GM18508 (cell line): ENCODE results near the gene MLXIP.

Experiments used
- ATAC-seq: cut with Tn5 transposase; IDR thresholded peaks from one replicate; pipeline ENCODE4 v1.9.1; 2021; ENCODE audit warnings: moderate number of reproducible peaks; ENCODE audit not compliant: insufficient read depth, unreplicated experiment

Gene MLXIP

GRCh38 chr12:122123051-122123760 lies 44.6 kb downstream of the MLXIP start:
- no peak for ATAC-seq

- ATAC-seq, result no peak
Observed at GRCh38 chr12:122123761-122124145, 45.2 kb downstream of the MLXIP start.

GRCh38 chr12:122124370-122124769 lies 45.8 kb downstream of the MLXIP start:
- no peak for ATAC-seq

GRCh38 chr12:122125452-122126341 lies 47.1 kb downstream of the MLXIP start:
- ATAC-seq, result no peak

- ATAC-seq, result no peak
Observed at GRCh38 chr12:122126342-122126635, 47.7 kb downstream of the MLXIP start.

GRCh38 chr12:122126713-122127597 lies 48.4 kb downstream of the MLXIP start:
- ATAC-seq, result no peak

- no peak for ATAC-seq
Observed at GRCh38 chr12:122127839-122128238, 49.3 kb downstream of the MLXIP start.

GRCh38 chr12:122128481-122128880 lies 49.9 kb downstream of the MLXIP start:
- ATAC-seq, result no peak

GRCh38 chr12:122129131-122129530 lies 50.6 kb downstream of the MLXIP start:
- no peak for ATAC-seq

- no peak for ATAC-seq
Observed at GRCh38 chr12:122130150-122130549, 51.6 kb downstream of the MLXIP start.

- ATAC-seq, result no peak
Observed at GRCh38 chr12:122133192-122133950, 54.8 kb downstream of the MLXIP start.

- ATAC-seq, result no peak
Observed at GRCh38 chr12:122135437-122136031, 57.0 kb downstream of the MLXIP start.

GRCh38 chr12:122137229-122137628 lies 58.7 kb downstream of the MLXIP start:
- ATAC-seq, result no peak

GRCh38 chr12:122137681-122138080 lies 59.1 kb downstream of the MLXIP start:
- no peak for ATAC-seq

GRCh38 chr12:122138181-122138580 lies 59.6 kb downstream of the MLXIP start:
- no peak for ATAC-seq

- ATAC-seq, result no peak
Observed at GRCh38 chr12:122138616-122139015, 60.1 kb downstream of the MLXIP start.

GRCh38 chr12:122139266-122139665 lies 60.7 kb downstream of the MLXIP start:
- no peak for ATAC-seq

GRCh38 chr12:122139941-122140340 lies 61.4 kb downstream of the MLXIP start:
- no peak for ATAC-seq

- ATAC-seq, result no peak
Observed at GRCh38 chr12:122140467-122141257, 62.1 kb downstream of the MLXIP start.
